Adipocyte (in vitro differentiated cells): ENCODE data around the gene TCF21.
A peak's percentile ranks its signal among the peaks of the same experiment; 100 is the strongest.
"Not testable (repeated sequence)": the region's sequence is repeated elsewhere in the genome, so short reads cannot be mapped to it uniquely, and the experiment has no call there.

Experiments
- DNase-seq: peaks from one replicate; pipeline ENCODE4 v3.0.0-alpha.2; 2015; ENCODE audit warnings: low read depth
- H3K27me3 ChIP-seq: replicated peaks from 2 replicates; pipeline ENCODE4 v1.7.0; 2013; ENCODE audit warnings: mild to moderate bottlenecking, low read length, moderate library complexity; ENCODE audit not compliant: control insufficient read depth, insufficient read depth
- H3K36me3 ChIP-seq: 2 replicates; pipeline ENCODE4 v1.7.0; 2013; ENCODE audit warnings: low read length, mild to moderate bottlenecking, moderate library complexity; ENCODE audit not compliant: control insufficient read depth, insufficient read depth, severe bottlenecking
- H3K4me1 ChIP-seq: 2 replicates; pipeline ENCODE4 v1.7.0; 2013; ENCODE audit warnings: mild to moderate bottlenecking, low read length, moderate library complexity; ENCODE audit not compliant: control insufficient read depth, insufficient read depth
- H3K4me3 ChIP-seq: 2 replicates; pipeline ENCODE4 v1.7.0; 2013; ENCODE audit warnings: mild to moderate bottlenecking, low read length, moderate library complexity
- H3K9ac ChIP-seq: 2 replicates; pipeline ENCODE4 v1.7.0; 2013; ENCODE audit warnings: mild to moderate bottlenecking, low read length, moderate library complexity
- H3K9me3 ChIP-seq: 2 replicates; pipeline ENCODE4 v1.7.0; 2013; ENCODE audit warnings: mild to moderate bottlenecking, low read length, moderate library complexity; ENCODE audit not compliant: control insufficient read depth

TCF21 gene

DNA sequence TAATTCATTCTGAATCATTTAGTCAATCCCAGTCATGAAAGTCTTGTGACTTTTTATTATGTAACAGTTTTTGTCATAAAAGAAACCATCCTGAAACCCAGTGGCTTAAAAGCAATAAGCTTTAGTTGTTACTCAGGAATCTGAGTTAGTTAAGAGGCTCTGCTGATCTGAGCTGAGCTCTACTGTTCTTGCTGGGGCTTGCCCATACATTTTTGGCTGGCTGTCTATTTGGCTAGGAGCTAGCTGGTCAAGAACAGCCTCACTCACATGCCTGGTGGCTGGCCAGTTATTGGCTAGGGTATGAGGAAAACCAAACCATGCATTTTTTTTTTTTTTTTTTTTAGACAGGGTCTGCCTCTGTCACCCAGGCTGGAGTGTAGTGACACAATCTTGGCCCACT, 10.6 kb downstream of the TCF21 start:
- DNase-seq, result peak; percentile 69
- Histone ChIP-seq H3K9ac (no peak overlapping the region), H3K9me3 (no peaks in the 10 kb centered on the region), H3K4me1 (peaks cover 15% of the 10 kb centered on the region), H3K36me3 (no peaks in the 10 kb centered on the region), H3K27me3 (peaks cover 20% of the 10 kb centered on the region), H3K4me3 (no peak overlapping the region)

DNA sequence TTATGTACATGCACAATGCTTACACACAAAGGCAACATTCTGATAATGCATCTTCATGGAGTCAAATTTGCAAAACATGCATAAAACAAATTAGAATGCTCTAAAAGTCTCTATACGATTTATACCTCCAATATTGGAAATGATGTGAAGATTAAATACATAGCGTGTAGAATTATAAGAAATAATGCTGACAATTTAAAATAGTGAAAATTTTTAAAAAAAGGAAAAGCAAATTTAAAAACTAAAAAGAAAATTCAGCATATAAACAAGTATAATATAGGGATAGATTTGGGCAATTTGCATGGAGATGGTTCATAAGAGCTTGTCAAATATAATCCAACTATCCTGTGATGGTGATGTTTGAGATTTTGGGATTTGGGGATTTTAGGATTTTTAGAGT, 14.9 kb downstream of the TCF21 start:
- Histone ChIP-seq H3K9ac (no peak overlapping the region), H3K36me3 (no peaks in the 10 kb centered on the region), H3K27me3 (no peaks in the 10 kb centered on the region), H3K4me1 (peaks cover 6% of the 10 kb centered on the region), H3K9me3 (no peaks in the 10 kb centered on the region), H3K4me3 (no peak overlapping the region)
- DNase-seq, result no peak

- Histone ChIP-seq H3K27me3 (no peaks in the 10 kb centered on the region), H3K4me3 (no peak overlapping the region), H3K9me3 (no peaks in the 10 kb centered on the region), H3K9ac (no peak overlapping the region), H3K4me1 (no peaks in the 10 kb centered on the region), H3K36me3 (no peaks in the 10 kb centered on the region)
- no peak for DNase-seq
Observed at GRCh38 chr6:133906050-133906449, 17.1 kb downstream of the TCF21 start.

GRCh38 chr6:133916650-133917151, 27.8 kb downstream of the TCF21 start:
- Histone ChIP-seq H3K27me3 (no peaks in the 10 kb centered on the region), H3K36me3 (no peaks in the 10 kb centered on the region), H3K9ac (peak overlapping the region; percentile 77), H3K4me1 (peaks cover 5% of the 10 kb centered on the region), H3K9me3 (peaks cover 5% of the 10 kb centered on the region), H3K4me3 (peak overlapping the region; percentile 43)
- DNase-seq, result peak; percentile 96

DNA sequence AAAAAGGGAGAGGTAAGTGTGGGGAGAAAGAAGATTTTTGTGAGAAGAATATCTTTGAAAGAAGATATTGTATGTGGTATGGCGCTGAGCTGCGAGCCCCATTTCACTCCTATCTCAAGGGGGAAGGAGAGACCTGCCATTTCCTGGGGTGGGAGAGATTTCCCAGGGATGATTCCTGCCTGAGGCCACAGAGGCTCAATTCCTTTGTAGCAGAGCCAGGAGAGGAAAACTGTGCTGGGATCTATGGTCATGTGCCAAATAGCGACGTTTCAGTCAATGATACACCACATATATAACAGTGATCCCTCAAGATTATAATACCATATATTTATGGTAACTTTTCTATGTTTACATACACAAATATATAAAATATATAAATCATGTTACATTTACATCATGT, 28.9 kb downstream of the TCF21 start:
- no peak overlapping the region for H3K4me3 ChIP-seq
- H3K9ac ChIP-seq, result no peak overlapping the region
- no peaks in the 10 kb centered on the region for H3K36me3 ChIP-seq
- no peaks in the 10 kb centered on the region for H3K27me3 ChIP-seq
- peaks cover 5% of the 10 kb centered on the region for H3K4me1 ChIP-seq
- H3K9me3 ChIP-seq, result peaks cover 5% of the 10 kb centered on the region
- DNase-seq, result no peak

- Histone ChIP-seq H3K9ac (no peak overlapping the region), H3K4me1 (peaks cover 5% of the 10 kb centered on the region), H3K4me3 (no peak overlapping the region), H3K27me3 (no peaks in the 10 kb centered on the region), H3K9me3 (peaks cover 5% of the 10 kb centered on the region), H3K36me3 (no peaks in the 10 kb centered on the region)
- no peak for DNase-seq
Observed at GRCh38 chr6:133918208-133918930, 29.5 kb downstream of the TCF21 start.

DNA sequence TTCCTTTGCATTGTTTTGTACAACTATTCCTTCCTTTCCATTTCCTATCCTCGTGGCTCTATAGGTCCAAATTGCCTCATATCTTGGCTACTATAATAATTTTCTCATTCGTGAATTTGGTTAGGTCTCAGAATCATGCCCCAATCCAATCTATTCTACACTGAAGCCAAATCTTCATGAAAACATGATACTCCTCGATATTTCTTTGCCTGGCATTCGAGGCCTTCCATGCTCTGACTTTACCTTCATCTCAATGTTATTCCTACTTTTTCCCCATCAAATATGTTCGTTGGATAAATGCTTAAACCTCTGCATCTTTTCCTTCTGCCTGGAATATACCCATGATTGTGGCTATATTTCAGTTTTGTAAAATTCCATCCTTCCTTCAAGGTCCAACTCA, 30.4 kb downstream of the TCF21 start:
- H3K9me3 ChIP-seq, result no peaks in the 10 kb centered on the region
- H3K36me3 ChIP-seq, result no peaks in the 10 kb centered on the region
- no peak overlapping the region for H3K9ac ChIP-seq
- no peak overlapping the region for H3K4me3 ChIP-seq
- no peaks in the 10 kb centered on the region for H3K27me3 ChIP-seq
- DNase-seq, result no peak
- peaks cover 5% of the 10 kb centered on the region for H3K4me1 ChIP-seq

- H3K4me3 ChIP-seq, result no peak overlapping the region
- H3K27me3 ChIP-seq, result no peaks in the 10 kb centered on the region
- H3K9me3 ChIP-seq, result no peaks in the 10 kb centered on the region
- no peaks in the 10 kb centered on the region for H3K36me3 ChIP-seq
- no peak overlapping the region for H3K9ac ChIP-seq
- DNase-seq, result peak; percentile 95
- peaks cover 9% of the 10 kb centered on the region for H3K4me1 ChIP-seq
Observed at GRCh38 chr6:133921249-133921859, 32.4 kb downstream of the TCF21 start.

GRCh38 chr6:133923938-133924593, 35.2 kb downstream of the TCF21 start:
- no peaks in the 10 kb centered on the region for H3K27me3 ChIP-seq
- peak; percentile 91 for DNase-seq
- H3K9me3 ChIP-seq, result no peaks in the 10 kb centered on the region
- H3K9ac ChIP-seq, result peak overlapping the region; percentile 59
- peaks cover 4% of the 10 kb centered on the region for H3K4me1 ChIP-seq
- H3K36me3 ChIP-seq, result no peaks in the 10 kb centered on the region
- no peak overlapping the region for H3K4me3 ChIP-seq

DNA sequence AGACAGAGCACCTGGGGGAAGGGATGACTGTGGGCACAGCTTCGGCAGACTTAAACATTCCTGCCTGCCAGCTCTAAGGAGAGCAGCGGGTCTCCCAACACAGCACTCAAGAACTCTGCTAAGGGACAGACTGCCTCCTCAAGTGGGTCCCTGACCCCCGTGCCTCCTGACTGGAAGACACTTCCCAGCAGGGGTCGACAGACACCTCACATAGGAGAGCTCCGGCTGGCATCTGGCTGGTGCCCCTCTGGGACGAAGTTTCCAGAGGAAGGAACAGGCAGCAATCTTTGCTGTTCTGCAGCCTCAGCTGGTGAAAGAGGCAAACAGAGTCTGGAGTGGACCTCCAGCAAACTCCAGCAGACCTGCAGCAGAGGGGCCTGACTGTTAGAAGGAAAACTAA, 42.3 kb downstream of the TCF21 start:
- not testable (repeated sequence) for H3K9ac ChIP-seq, H3K4me1 ChIP-seq, H3K27me3 ChIP-seq, H3K4me3 ChIP-seq, DNase-seq, H3K9me3 ChIP-seq, H3K36me3 ChIP-seq

- not testable (repeated sequence) for H3K27me3 ChIP-seq, H3K36me3 ChIP-seq, DNase-seq, H3K4me3 ChIP-seq, H3K9me3 ChIP-seq, H3K9ac ChIP-seq
- H3K4me1 ChIP-seq, result peaks cover 26% of the 10 kb centered on the region
Observed at GRCh38 chr6:133936352-133936751, 47.4 kb downstream of the TCF21 start.
